RPMI7951 (cell line): Measurements from ENCODE around the gene HPCA. TPM values are rescaled to one million over a fixed set of nuclear protein-coding genes. Genes with fewer than 3 reads are reported as not detected.

Source experiments
- DNase-seq: peaks from one replicate; pipeline ENCODE4 v3.0.0-alpha.2; 2012; ENCODE audit warnings: low read depth
- total RNA-seq: library from RNA; depleted of rRNA; stranded (reverse); fragments of >200 nt; shearing (Covaris generic); gene quantifications from 2 replicates; pipeline ENCODE4 v1.2.3, GENCODE V29; 2014

Gene HPCA
- total RNA-seq, 1 experiment from 2014 or later = not detected

DNA sequence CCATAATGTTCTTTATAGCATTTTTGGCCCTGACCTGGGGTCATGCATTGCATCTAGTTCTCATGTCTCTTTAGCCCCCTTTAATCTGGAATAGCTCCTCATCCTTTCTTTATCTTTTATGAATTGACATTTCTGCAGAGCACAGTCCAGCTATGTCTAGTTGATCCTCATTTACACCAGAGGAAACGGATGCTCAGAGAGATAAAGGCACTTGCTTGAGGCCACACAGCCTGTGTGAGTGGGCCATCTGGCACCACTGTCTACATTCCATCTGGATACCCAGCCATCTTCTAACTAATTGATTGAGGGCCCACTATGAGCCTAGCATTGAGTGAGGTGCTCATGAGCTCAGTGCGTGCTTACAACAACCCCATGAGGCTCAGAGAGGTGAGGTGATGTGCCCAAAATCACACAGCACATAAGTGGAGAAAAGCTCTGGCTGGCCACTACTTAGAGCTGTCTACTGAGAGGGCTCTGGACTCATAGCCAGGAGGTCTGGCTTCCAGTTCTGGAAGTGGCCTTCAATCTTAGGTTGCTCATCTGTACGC lies 3.5 kb downstream of the HPCA start:
- DNase-seq = no peak

DNA sequence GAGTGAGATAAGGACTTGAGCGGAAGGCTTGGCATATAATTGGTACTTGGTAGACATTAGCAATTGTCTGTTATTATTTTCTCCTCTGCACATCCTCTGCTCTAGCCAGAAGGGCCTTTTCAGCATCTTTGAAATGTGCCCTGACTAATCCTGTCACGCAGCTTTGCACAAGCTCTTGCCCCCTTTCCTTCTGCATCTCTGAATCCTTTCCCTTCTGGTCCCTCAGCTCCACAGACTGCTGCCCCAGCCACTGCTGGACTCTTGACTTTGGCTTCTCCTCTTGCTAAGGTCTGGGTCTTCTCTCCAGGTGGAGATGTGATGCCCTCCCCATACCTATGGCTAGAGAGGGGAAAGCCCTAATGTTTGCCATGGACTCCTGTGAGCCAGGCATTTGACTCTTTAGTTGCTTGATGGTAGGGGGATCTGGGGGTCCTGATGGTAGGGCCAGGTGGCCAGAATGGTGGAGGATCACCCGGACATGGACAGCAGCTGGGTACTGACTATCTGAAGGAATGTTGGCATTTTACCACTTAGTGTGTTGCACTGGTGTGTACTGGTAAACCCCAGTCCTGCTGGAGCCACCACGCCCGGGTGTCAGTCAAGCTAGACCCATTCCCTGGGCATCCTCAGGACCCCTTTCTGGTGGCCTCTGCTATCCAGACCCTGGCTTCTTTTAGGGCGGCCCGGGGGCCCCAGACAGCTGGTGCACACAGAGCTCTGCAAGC lies 4.4 kb downstream of the HPCA start:
- DNase-seq = no peak

DNA sequence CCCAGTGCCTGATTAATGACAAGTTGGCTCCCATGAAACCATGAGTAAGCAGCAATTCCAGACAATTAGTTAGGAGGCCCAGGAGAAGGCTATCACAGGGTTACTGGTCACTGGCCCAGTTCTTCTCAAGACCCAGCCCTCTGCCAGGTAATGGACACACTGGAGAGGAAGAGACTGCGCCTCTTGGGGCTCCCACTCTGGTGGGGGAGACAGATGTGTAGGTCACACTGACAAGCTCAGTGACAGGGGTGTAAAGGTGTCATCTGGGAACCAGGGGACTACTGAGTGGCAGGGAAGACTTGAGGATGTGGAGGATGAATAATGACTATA lies 4.9 kb downstream of the HPCA start:
- DNase-seq = no peak

GRCh38 chr1:32891630-32892029 lies 5.3 kb downstream of the HPCA start:
- no peak for DNase-seq

DNA sequence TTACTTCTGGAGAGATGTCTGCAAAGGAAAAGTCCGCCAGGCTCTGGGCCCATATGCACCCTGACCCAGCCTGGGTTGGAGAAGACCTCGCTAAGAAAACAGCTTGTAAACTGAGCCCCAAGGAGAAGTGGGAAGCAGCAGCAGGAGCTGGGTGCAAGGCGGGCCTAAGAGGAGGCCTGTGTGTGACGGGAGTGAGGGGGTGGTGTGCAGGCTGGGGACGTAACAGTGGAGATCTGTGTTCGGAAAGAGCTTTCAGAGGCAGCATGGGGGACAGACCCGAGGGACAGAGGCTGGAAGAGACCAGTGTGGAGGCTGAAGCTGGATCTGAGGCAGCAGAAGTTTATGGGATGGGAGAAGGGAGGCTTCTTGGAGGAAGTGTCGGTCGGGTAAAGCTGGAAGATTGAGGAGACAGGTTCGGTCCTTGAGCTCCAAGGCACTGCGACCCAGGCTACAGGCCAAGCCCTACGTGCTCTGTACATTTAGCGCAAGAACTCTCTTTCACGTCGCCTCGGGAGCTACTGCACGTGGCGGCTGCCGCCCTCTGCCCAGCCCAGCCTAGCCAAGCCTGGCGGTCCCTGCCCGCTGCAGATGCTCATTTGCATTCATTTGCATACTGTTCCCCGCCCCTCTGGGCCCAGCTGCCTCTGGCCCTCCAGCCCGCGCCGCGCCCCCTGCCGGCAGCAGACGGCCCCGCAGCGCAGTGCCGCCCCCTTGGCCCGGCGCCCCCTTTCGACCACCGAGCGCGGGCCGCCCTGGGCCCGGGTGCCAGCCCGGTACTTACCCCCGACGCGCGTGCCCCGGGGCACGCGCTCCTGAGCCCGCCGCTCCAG lies 6.3 kb downstream of the HPCA start:
- DNase-seq = peak; percentile 57

GRCh38 chr1:32893198-32894018 lies 7.1 kb downstream of the HPCA start:
- peak; percentile 36 for DNase-seq

- no peak for DNase-seq
Measured at GRCh38 chr1:32894019-32894600, 7.8 kb downstream of the HPCA start.

- no peak for DNase-seq
Measured at GRCh38 chr1:32894681-32895080, 8.4 kb downstream of the HPCA start.

DNA sequence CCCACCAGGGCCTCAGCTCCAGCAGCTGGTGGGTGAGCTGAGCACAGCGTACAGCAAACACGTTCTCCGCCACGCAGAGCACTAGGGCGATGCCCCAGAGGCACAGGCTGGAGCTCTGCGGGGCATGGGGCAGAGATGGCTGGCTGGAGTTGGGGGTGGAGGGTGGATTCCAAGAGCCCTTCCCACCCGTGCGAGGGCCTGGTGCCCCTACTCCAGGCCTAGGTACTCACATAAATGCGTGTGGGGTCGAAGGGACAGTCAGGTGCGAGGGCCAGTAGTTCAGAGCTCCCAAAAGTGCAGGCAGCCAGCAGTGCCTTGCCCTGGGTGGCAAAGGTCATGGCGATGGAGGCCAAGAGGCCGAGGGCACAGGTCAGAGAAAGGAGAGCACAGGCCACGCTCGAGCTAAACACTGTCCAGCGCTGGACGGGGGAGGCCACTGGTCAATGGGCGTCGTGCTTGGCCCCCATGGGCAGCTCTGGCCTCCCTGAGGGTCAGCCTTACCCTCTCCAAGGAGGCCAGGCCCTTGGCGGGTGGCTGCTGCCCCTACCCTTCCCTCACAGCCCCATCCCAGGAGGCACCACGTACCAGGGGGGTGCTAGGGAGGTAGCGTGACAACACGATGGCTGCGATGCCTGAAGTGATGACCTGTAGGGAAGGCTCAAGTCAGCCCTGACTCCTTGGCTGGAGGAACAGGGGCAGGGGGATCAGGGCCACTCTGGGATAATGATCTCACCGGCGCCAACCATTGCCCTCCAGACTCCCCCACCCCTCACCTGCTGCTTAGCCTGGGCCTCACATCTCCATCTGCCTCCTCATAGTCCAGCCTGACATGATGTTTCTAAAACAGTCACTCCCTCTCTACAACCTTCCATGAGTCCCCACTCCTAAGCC lies 9.3 kb downstream of the HPCA start:
- no peak for DNase-seq

DNA sequence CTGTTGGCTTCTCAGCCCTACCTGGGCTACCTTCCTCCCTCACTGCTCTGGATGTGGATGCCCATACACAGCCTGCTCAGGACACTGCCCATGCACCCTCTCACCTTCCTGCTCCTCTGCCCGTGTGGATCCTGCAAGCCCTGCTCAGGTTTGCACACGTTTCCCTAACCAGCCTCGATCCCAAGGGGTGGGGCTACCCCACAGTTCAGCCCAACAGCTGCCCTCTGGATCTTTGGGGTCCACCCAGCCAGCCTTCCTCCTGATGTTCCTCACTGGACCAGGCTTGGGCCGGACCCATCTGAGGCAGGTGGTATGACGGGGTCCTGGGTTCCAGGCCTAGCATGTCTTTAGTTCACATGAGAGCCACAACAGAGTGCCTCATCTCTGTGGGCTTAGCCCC lies 10.2 kb downstream of the HPCA start:
- no peak for DNase-seq

- DNase-seq = no peak
Measured at GRCh38 chr1:32897082-32898049, 11.1 kb downstream of the HPCA start.

DNA sequence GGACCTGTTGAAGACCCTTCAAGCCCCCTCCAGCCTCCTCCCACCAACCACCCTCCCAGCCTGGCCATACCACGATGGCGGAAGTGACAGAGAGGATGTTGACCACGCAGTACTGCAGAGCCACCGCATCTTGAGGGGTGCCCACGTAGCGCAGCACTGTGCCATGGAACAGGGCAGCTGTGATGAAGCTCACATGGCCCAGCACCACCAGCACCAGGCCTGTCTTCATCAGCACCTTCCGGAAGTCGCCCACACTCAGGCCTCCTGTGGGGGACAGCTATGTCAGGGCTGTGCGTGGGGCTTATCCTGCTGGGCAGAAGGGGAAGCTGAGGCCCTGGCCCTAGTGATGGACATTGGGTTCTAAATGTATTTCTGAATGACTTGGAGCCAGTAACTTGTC lies 11.8 kb downstream of the HPCA start:
- no peak for DNase-seq

- DNase-seq = no peak
Measured at GRCh38 chr1:32898958-32899357, 12.7 kb downstream of the HPCA start.

DNA sequence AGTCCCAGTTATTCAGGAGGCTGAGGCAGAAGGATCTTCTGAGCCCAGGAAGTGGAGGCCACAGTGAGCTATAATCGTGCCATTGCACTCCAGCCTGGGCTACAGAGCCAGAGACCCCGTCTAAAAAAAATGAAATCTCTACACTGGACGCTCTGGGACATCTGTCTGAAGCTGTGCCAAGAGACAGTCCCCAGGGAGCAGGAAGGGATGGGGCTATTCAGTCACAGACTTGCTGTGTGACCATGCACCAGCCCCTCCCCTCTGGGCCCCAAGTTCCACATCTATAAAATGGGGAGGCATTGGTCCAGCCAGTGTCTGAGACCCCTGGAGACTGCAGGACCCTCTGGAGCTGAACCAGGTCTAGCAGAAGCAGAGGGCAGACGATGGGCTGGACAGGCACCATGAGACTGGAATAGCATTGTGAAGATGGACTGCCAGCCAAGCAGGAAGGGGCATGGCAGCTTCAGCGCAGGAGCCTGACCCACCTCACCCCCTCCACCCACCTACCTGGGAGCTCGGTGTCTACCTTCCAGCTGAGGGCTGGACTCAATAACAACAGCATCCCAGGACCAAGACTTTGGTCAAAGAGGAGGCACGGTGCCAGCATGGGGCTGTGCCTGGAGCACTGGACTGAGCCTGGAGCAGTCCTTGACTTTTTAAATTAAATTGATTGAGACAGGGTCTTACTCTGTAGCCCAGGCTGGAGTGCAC lies 13.4 kb downstream of the HPCA start:
- DNase-seq = no peak

DNA sequence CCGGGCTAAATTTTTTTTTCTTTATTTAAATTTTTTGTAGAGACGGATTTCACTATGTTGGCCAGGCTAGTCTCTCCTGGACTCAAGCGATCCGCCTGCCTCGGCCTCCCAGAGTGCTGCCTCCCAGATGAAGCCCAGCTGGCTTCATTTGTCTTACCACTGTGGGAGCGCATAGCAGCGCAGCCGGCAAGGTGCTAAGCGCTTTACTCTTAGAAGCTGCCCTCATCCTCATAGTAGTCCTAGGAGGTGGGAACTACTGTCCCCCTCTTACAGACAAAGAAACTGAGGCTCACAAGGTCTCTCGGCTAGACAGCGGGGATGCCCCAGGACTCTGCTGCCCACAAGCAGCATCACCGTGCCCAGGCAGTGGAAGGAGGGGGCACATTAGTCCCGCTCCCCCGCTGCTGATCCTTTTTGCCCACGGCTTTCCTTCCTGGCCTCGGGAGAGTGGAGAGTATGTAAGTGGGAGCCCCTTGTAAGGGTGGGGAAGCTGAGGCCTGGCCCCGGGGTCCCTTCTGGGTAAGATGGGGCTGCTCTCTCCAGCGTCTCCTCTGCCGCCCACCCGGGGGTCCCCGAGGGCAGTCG lies 14.2 kb downstream of the HPCA start:
- DNase-seq = no peak

DNA sequence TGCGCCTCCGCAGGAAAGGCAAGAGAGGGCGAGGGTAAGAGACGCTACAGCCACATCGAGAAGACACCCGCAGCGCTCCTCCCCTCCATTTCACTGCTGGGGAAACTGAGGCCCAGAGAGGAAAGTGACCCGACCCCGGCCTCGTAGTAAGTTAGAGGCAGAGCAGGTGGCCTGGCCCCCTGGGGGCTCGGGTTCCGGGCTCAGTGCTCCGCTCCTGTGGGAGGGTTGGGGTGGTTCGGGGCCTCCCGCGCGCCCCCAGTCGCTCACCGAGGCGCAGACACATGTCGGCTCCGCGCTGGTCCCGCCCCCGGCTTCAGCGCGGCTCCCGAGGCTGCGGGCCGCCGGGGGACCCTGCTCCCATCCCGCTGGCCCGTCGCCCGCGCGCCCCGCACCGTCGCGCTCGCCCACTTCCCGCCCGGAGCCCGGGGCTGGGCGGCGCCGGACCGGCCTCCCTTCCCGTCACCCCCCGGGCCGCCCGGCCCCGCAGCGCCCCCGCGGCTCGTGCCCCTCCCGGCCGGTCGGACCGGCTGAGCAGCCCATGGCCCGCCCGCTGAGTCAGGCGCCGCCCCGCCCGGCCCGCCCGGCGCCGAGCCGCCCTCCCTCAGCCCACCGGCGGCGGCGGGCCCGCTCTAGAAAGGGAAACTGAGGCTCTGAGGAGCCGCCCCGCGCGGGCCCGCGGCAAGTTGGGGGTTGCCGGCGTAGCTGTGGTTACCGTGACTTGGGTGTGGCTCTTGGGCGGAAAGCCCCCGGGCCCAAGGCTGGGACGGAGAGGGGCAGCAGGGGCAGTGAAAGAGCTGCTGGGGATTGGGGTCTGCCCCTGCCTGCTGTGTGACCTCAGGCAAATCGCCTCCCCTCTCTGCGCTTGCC lies 14.9 kb downstream of the HPCA start, which contains the start of gene TMEM54:
Gene TMEM54, minus strand, starts transcription at position 434 of the 867 bp plus-strand sequence. Its CDS starts 151 bp downstream, at position 283.
- DNase-seq = peak; percentile 56

GRCh38 chr1:32901823-32902534 lies 15.7 kb downstream of the HPCA start:
- DNase-seq = peak; percentile 23
